BLaER1 (cell line): ENCODE data around the gene RBM10.

Source experiments
- H3K27ac ChIP-seq: shearing (Covaris generic); formaldehyde crosslinking; 2 replicates; pipeline ENCODE4 v1.8.1; 2022
- H3K27me3 ChIP-seq: shearing (Covaris generic); formaldehyde crosslinking; 2 replicates; pipeline ENCODE4 v1.8.1; 2022
- H3K36me3 ChIP-seq: shearing (Covaris generic); formaldehyde crosslinking; 2 replicates; pipeline ENCODE4 v1.8.1; 2022
- H3K4me1 ChIP-seq: shearing (Covaris generic); formaldehyde crosslinking; 2 replicates; pipeline ENCODE4 v1.8.1; 2022
- H3K4me2 ChIP-seq: shearing (Covaris generic); formaldehyde crosslinking; 2 replicates; pipeline ENCODE4 v1.8.1; 2022
- H3K4me3 ChIP-seq: shearing (Covaris generic); formaldehyde crosslinking; 2 replicates; pipeline ENCODE4 v1.8.1; 2022
- H3K9ac ChIP-seq: shearing (Covaris generic); formaldehyde crosslinking; 2 replicates; pipeline ENCODE4 v1.8.1; 2022
- H3K9me3 ChIP-seq: shearing (Covaris generic); formaldehyde crosslinking; 2 replicates; pipeline ENCODE4 v1.8.1; 2022
- H4K20me1 ChIP-seq: shearing (Covaris generic); formaldehyde crosslinking; 2 replicates; pipeline ENCODE4 v1.8.1; 2022
- Cebpa-rat ChIP-seq: shearing (Covaris generic); IDR thresholded peaks from 2 replicates; pipeline ENCODE4 v1.8.1; 2022

The RBM10 gene

DNA sequence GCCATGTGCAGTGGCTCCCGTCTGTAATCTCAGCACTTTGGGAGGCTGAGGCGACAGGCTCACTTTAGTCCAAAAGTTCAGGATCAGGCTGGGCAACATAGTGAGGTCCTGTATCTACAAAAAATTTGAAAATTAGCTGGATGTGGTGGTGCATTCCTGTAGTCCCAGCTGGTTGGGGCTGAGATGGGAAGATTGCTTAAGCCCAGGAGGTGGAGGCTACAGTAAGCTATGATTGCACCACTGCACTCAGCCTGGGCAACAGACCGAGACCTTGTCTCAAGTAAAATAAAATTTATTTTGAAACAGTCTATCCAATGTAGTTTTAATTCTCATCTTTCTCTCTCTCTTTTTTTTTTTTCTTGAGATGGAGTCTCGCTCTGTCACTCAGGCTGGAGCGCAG lies 21.1 kb downstream of the RBM10 start:
- Histone ChIP-seq H3K9me3 (peaks cover 15% of the 10 kb centered on the region), H3K27me3 (peaks cover 12% of the 10 kb centered on the region; the same call in 1 of the 2 replicates), H3K27ac (no peak overlapping the region), H4K20me1 (peaks cover 69% of the 10 kb centered on the region), H3K36me3 (peaks cover 59% of the 10 kb centered on the region), H3K4me2 (no peak overlapping the region), H3K4me1 (no peaks in the 10 kb centered on the region), H3K9ac (no peak overlapping the region), H3K4me3 (no peak overlapping the region)
- TF ChIP-seq Cebpa-rat, result no peak

DNA sequence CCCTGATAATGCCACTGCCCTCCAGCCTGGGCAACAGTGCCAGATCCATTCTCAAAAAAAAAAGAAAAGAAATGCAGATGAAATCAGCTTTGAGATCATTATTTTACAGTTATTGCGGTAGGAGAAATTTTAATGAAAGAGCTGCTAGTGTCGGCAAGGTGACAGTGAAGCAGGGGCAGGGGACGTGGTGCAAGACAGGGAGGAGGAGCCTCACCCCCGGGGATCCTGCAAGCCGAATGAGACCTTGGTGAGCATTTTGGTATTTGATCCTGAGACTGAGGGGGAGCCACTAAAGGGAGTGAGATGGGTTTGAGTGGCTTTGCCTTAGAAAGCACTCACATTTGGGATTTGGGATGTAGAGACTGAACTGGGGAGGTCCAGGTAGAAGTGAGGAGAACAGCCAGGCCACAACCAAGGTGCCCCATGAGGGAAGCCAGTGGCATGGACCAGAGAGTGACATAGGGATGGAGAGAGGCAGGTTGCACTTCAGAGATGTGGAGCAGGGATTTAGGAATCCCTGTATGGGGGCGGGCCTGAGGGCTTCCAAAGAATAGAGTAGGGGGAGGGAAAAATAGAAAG lies 23.6 kb downstream of the RBM10 start:
- Histone ChIP-seq H3K27me3 (peaks cover 27% of the 10 kb centered on the region; the same call in 1 of the 2 replicates), H3K9me3 (peaks cover 10% of the 10 kb centered on the region), H3K4me3 (no peak overlapping the region), H3K27ac (no peak overlapping the region), H3K4me1 (no peaks in the 10 kb centered on the region), H4K20me1 (peaks cover 83% of the 10 kb centered on the region), H3K9ac (no peak overlapping the region), H3K36me3 (peaks cover 65% of the 10 kb centered on the region), H3K4me2 (no peak overlapping the region)
- no peak for TF ChIP-seq Cebpa-rat

DNA sequence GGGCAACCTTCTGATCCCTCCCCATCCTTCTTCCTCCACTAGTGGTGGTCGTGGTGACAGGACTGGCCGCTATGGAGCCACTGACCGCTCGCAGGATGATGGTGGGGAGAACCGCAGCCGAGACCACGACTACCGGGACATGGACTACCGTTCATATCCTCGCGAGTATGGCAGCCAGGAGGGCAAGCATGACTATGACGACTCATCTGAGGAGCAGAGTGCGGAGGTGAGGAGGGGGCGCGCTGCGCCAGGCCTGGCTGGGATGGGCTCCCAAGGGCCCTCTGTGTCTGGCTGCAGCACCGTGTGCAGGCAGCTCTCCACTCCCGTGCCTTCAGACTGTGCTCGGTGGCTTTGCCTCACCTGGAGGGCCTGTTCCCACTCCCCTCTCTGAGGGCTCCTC lies 24.3 kb downstream of the RBM10 start:
- H4K20me1 ChIP-seq, result peaks cover 82% of the 10 kb centered on the region
- H3K36me3 ChIP-seq, result peaks cover 65% of the 10 kb centered on the region
- no peaks in the 10 kb centered on the region for H3K4me1 ChIP-seq
- no peak for TF ChIP-seq Cebpa-rat
- peaks cover 6% of the 10 kb centered on the region for H3K9me3 ChIP-seq
- H3K27ac ChIP-seq, result no peak overlapping the region
- no peak overlapping the region for H3K9ac ChIP-seq
- H3K4me2 ChIP-seq, result no peak overlapping the region
- H3K4me3 ChIP-seq, result no peak overlapping the region
- peaks cover 31% of the 10 kb centered on the region; the same call in 1 of the 2 replicates for H3K27me3 ChIP-seq

DNA sequence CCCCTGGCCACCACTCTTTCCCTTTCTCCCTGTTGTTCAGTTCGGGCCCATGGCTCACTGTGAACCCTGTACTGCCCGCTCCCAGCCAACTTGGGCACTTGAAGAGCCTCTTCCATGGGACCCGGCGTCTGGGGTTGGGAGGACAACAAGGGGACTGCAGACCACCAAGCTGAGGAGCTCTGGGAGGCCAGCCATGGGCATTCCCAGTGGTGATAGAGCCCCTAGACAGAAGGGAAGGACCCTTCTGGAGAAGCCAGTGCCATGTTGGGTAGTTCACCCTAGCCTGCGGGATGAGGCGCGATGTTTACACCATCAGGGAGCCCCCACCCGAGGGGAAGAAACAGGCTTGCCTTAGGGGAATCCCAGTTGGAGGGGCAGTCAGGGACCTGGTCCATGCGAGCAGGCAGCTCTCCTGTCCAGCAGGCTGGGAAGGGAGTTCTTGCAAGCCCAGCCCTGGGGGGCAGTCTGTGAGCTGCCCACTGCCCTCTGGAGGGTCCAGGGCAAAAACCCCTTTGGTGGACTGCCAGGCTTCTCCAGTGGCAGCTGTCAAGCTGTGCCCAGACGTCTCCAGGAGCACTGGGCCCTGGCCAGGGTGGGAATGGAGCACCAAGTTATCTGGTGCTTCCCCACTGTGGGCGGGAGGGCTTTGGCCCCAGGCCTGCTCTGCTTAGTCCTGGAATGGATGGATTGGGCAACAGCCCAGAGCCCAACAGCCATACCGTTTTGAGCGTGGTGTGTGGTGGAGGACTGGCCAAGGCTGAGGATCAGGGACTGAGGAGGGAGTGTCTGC lies 24.9 kb downstream of the RBM10 start:
- peaks cover 66% of the 10 kb centered on the region for H3K36me3 ChIP-seq
- H3K9ac ChIP-seq, result no peak overlapping the region
- no peaks in the 10 kb centered on the region for H3K4me1 ChIP-seq
- H3K27me3 ChIP-seq, result peaks cover 34% of the 10 kb centered on the region; the same call in 1 of the 2 replicates
- H3K4me2 ChIP-seq, result no peak overlapping the region
- no peak for TF ChIP-seq Cebpa-rat
- peaks cover 81% of the 10 kb centered on the region for H4K20me1 ChIP-seq
- H3K4me3 ChIP-seq, result no peak overlapping the region
- H3K9me3 ChIP-seq, result no peaks in the 10 kb centered on the region
- no peak overlapping the region for H3K27ac ChIP-seq

DNA sequence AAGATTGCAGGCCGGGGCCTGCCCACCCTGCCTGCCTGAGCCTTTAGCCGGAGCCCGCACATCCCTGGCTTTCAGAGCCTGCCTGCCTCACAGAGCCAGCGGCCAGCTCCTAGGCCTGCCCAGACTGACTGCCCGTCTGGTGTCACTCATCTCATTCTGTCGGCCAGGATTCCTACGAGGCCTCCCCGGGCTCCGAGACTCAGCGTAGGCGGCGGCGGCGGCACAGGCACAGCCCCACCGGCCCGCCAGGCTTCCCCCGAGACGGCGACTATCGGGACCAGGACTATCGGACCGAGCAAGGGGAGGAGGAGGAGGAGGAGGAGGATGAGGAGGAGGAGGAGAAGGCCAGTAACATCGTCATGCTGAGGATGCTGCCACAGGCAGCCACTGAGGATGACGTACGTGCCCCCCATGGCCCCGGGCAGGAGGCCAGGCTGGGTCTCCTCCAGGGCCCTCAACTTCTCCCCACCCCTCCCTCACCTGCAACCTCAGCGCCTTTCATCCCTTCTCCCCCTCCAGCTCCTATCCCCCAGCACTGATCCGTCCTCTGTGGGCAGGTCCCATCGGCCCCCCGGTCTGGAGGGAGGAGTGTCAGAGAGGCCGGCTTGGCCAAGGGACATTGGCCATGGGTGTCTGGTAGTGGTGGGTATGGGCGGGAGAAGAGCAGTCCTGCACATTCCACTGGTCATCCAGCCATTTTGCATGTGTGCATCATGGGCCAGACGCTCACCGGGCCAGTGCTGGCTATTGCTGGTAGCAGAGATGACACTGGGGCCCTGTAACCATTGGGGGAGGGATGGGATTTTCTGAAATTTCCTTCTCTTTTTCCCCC lies 26.1 kb downstream of the RBM10 start:
- Histone ChIP-seq H3K4me3 (no peak overlapping the region), H3K36me3 (peaks cover 77% of the 10 kb centered on the region), H4K20me1 (peaks cover 87% of the 10 kb centered on the region), H3K4me2 (no peak overlapping the region), H3K9ac (no peak overlapping the region), H3K4me1 (no peaks in the 10 kb centered on the region), H3K27ac (no peak overlapping the region), H3K9me3 (no peaks in the 10 kb centered on the region), H3K27me3 (peaks cover 35% of the 10 kb centered on the region; the same call in 1 of the 2 replicates)
- TF ChIP-seq Cebpa-rat, result no peak

DNA sequence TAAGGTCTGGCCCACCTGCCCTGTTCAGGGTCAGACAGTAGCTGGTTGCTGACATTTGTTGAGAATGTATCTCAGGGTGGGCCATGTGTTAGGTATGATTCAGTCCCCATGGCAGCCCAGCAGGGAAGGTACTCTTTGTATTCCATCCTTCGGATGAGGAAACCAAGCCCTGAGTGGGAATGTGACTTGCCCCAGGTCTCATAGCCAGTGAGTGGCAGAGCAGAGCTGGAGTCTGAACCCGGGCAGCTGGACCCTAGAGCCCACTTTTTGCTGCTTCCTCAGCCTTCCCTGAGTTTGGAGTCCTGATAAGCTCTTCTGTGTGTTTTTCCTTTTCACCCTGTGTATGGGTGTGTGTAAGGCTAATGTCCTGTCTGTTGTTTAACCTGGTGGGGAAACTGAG lies 27.0 kb downstream of the RBM10 start:
- Histone ChIP-seq H3K9me3 (no peaks in the 10 kb centered on the region), H3K36me3 (peaks cover 86% of the 10 kb centered on the region), H3K4me3 (no peak overlapping the region), H3K4me1 (no peaks in the 10 kb centered on the region), H3K4me2 (no peak overlapping the region), H4K20me1 (peaks cover 87% of the 10 kb centered on the region), H3K27ac (no peak overlapping the region), H3K9ac (no peak overlapping the region), H3K27me3 (peaks cover 44% of the 10 kb centered on the region)
- no peak for TF ChIP-seq Cebpa-rat

DNA sequence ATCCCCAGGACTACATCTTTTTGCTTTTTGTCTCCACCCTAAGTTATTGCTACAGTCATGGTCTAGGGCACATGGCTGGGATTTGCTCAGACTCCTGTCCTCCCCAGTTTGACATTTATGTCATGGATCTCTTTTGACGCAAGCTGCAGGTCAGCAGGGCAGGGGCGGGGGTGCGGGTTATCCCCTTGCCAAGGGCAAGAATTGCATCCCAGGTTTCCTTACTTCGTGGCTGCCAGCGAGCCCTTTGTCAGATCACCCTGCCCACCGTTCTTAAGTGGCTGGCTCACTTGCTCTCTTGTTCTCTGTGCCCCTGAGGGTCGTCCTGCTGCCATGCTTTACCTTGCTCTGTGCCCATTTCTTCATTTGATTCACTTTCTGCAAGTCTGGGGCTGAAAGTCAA lies 27.5 kb downstream of the RBM10 start:
- Histone ChIP-seq H3K4me3 (no peak overlapping the region), H3K4me1 (no peaks in the 10 kb centered on the region), H4K20me1 (peaks cover 89% of the 10 kb centered on the region), H3K27me3 (peaks cover 50% of the 10 kb centered on the region), H3K4me2 (no peak overlapping the region), H3K9ac (no peak overlapping the region), H3K36me3 (peaks cover 92% of the 10 kb centered on the region), H3K9me3 (no peaks in the 10 kb centered on the region), H3K27ac (no peak overlapping the region)
- TF ChIP-seq Cebpa-rat, result no peak

DNA sequence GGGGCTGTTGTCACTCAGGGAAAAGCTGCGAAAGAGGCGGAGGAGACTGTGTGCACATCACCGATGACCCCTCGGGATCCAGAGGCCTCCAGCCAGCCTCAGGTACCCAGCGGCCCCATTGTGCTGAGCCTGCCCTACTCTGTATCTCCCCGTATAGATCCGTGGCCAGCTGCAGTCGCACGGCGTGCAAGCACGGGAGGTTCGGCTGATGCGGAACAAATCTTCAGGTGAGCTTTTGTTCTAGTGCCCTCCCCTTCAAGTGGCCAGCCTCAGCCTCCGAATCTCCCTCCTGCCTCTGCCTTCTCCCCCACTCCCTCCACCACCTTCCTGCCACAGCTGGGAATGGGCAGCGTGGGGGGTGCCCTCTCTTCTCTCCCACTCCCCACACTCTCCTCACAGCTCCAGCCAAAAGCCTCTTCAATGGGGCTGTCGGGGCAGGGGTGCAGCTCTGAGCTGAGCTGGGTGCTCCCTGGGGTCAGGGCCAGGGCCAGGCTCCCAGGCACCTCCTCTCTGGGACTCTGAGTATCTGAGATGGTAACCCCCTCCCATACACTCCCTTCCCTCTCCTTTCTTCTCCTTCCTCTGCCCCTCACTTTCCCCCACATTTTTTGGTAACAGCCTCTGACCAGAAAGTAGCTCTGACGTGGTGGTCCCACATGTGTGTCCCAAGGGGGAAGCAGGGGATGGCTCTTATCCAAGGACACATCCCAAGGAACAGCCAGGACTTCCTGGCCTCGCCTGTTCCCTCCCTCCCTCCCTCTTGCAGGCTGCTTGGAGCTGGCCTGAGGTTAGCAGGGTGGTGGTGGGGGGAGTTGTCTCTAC lies 28.2 kb downstream of the RBM10 start:
- H4K20me1 ChIP-seq, result peaks cover 89% of the 10 kb centered on the region
- TF ChIP-seq Cebpa-rat, result no peak
- no peak overlapping the region for H3K9ac ChIP-seq
- peaks cover 96% of the 10 kb centered on the region for H3K36me3 ChIP-seq
- no peaks in the 10 kb centered on the region for H3K4me1 ChIP-seq
- H3K4me2 ChIP-seq, result no peak overlapping the region
- peaks cover 56% of the 10 kb centered on the region for H3K27me3 ChIP-seq
- H3K9me3 ChIP-seq, result no peaks in the 10 kb centered on the region
- H3K27ac ChIP-seq, result no peak overlapping the region
- no peak overlapping the region for H3K4me3 ChIP-seq

DNA sequence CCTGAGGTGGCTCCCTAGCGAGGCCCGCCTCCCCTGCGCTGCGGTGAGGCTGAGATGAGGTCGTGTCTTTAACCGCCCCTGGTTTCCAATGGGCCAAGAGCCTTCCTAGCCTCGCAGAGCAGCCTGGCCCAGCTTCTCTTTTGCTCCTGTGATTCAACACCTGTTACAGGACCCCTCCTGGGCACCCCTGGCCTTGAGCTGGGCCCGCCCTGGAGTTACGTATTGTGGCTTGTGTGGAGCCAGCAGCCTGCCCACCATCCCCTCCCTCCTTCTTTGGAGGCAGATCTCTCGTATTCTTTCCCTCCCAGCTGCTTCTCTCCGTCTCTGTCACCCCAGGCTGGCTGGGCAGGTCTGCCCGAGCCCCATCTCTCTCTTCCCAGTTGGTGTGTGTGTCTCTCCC lies 29.4 kb downstream of the RBM10 start:
- Histone ChIP-seq H3K4me3 (no peak overlapping the region), H3K9me3 (no peaks in the 10 kb centered on the region), H3K4me1 (no peaks in the 10 kb centered on the region), H3K36me3 (peaks cover 96% of the 10 kb centered on the region), H3K4me2 (no peak overlapping the region), H3K27ac (no peak overlapping the region), H3K27me3 (peaks cover 67% of the 10 kb centered on the region), H3K9ac (no peak overlapping the region), H4K20me1 (peaks cover 89% of the 10 kb centered on the region)
- no peak for TF ChIP-seq Cebpa-rat
